Stimulated activated CD8-positive, alpha-beta memory T cell treated with anti-CD3 and anti-CD28 coated beads, Interleukin-12 subunit alpha, Interleukin-12 subunit beta, amount 100 ng/mL, for 4 hours (primary cell): ENCODE measurements around the gene MAGI2.

Source experiments
- DNase-seq: peaks from one replicate; pipeline ENCODE4 v3.0.0-alpha.2; 2020; ENCODE audit warnings: low read depth

The MAGI2 gene

DNA sequence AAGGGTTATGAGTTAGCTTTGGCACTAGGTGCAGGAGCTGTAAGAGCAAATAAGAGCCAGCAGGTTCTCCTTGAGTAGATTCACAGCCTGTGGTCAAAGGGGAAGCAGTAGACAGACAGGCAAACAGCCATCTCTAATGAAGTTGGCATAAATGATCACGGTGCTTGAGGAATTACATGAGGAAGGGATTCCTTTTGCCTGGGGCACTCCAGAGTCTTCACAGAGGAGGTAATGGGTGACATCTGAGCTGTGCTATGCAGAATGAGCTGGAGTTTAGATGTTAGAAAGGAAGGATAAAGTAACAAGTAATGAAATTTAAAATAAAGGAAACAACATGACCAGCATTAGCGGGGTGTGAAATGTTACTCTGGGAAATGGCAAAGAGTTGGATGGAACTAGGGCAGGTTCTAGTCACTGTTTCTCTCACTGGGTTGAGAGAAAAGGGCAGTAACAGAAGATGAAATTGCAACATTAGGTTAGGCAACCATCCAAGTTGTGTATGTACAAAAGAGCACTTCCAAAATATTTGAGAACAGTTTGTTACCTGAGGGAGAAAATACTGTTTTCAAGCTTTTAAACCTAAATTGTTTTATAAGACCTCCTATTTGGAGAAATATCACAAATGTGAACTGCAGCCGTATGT is 1041.1 kb downstream of the MAGI2 start:
- DNase-seq = no peak

DNA sequence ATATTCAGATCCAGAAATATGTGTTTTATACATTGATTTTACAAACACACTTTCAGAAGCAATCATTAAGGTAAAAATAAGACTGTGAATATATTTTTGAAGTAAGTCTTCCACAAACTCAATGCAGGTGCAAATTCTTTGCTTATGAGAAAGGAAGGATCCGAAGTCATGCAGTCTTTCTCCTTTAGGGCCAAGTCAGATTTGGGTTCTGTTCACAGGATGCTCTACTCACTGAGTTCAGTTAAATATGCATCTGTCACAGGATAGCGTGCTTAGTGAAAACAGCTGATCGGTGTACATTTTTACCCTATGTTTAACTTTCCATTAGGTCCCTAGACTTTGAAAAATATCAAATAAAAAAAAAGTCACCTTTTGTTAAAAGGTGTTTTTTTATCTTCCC is 1046.4 kb downstream of the MAGI2 start:
- DNase-seq = no peak

DNA sequence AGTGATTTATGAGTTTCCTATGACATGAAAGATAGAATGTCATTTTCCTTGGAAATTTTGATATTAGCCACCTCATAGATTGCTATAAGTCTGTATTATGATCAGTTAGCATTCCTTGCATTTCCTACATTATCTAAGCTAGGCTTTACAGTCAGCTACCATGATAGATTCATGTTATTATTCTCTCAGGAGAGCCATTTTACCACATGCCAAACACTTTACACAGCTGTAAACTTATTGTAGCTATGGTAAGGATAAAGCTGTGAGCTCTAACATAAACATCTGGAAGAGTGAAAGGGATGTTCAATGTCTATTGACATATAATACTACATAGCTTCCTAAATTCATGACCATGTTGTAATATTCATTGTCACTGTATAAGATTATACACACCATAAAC is 1046.9 kb downstream of the MAGI2 start:
- no peak for DNase-seq

GRCh38 chr7:78402096-78402495 is 1051.4 kb downstream of the MAGI2 start:
- DNase-seq = no peak

DNA sequence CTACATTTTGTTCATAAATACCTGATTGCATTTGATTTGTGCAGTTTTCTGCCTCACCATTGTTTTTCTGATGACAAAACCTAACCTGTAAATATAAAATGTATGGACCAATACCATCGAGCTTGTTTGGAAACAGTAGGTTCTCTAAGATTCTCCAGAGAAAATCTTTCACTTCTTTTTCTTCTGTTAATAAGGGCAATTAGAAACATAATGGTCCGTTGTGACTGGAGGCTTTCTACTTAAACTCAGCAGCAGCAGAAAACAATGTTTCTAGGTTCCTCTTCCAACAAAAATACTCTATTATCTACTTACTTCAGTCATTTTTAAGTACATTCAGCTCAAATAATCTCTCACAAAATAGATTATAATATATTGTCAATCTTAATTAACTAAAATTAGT is 1053.4 kb downstream of the MAGI2 start:
- DNase-seq = no peak

DNA sequence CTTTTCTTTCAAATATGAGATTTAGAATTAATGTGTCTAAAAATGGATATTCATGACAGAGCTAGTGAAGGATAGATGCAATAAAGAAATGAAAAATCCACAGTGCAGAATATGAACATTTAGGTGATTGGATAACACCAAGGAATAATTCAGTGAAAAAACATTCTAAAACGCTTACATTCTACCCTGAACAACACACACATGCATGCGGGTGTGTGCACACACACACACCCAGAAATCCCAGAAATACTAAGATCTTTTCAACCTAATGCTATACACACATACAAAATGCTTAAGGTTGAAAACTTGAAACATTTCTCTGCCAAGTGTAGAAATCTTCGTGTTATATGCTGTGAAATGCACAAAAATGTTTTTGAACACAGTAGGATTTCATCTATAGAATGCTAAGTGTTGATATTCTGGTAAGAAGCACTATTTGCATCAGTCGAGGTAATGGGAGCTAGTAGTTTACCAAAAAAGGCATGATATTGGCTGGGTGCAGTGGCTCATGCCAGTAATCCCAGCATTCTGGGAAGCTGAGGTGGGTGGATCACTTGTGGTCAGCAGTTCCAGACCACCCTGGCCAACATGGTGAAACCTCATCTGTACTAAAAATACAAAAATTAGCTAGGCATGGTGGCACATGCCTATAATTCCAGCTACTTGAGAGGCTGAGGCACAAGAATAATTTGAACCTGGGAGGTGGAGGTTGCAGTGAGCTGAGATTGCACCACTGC is 1054.3 kb downstream of the MAGI2 start:
- no peak for DNase-seq

- DNase-seq = no peak
Observed at GRCh38 chr7:78398576-78398975, 1054.9 kb downstream of the MAGI2 start.

DNA sequence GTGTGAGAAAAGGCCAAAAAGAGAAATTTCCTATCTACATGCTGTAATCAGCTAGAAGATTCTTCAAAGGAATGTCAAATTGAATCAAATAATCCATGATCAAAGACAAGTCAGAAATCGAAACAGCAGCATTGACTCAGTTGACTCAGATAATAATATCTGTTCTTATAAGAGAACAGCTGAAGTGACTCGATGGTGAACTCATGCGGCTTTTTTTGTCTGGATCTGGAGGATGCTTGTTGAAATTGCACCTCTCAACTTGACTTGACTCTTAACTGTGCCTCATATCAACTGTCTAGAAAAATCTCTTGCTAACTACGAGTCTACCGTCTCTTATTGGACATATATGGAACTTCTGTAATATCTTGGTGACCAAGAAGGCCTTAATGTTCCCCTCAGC is 1055.4 kb downstream of the MAGI2 start:
- DNase-seq = no peak

DNA sequence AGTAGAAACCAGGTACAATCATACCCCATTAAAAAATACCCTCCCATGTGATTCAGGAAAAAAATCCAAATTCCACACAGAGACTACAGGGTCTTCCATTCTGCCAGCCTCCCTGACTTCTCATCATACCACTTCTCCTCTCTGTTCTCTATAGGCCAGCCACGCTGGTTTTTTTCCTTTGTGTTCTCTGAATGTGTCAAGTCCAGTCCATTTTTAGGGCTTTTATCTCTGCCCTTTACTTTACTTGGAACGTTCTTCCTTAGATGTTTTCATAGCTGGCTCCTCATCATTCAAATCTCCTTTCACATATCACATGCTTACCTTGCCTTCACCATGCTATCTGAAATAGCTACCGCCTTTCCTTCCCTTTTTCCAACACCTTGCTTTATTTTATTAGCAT is 1057.3 kb downstream of the MAGI2 start:
- DNase-seq = no peak

GRCh38 chr7:78395298-78396036 is 1058.0 kb downstream of the MAGI2 start:
- DNase-seq = no peak

- DNase-seq = no peak
Observed at GRCh38 chr7:78389022-78389421, 1064.4 kb downstream of the MAGI2 start.

DNA sequence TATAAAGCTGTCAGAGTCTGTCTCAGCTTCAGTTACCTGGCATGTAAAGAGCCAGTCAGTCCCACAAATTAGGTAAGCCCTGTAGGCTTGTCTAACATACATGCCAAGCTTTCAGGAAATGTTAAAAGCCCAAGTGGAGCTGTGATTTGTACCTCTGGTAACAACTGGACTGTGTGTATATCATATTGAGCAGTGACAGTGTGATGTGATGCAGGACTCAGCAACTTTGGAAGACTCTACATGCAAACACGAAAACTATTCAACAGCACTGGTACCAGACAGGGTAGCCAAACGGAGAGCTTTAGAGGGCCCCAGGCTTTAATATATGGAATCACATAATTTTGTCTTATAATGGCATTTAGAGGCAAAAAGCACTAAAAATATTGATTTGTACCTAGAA is 1066.9 kb downstream of the MAGI2 start:
- DNase-seq = no peak

GRCh38 chr7:78383096-78383880 is 1070.2 kb downstream of the MAGI2 start:
- DNase-seq = no peak

GRCh38 chr7:78379148-78379547 is 1074.3 kb downstream of the MAGI2 start:
- DNase-seq = no peak

- DNase-seq = no peak
Observed at GRCh38 chr7:78377532-78377931, 1075.9 kb downstream of the MAGI2 start.

- DNase-seq = no peak
Observed at GRCh38 chr7:78370936-78371335, 1082.5 kb downstream of the MAGI2 start.

- DNase-seq = no peak
Observed at GRCh38 chr7:78368771-78369170, 1084.7 kb downstream of the MAGI2 start.

DNA sequence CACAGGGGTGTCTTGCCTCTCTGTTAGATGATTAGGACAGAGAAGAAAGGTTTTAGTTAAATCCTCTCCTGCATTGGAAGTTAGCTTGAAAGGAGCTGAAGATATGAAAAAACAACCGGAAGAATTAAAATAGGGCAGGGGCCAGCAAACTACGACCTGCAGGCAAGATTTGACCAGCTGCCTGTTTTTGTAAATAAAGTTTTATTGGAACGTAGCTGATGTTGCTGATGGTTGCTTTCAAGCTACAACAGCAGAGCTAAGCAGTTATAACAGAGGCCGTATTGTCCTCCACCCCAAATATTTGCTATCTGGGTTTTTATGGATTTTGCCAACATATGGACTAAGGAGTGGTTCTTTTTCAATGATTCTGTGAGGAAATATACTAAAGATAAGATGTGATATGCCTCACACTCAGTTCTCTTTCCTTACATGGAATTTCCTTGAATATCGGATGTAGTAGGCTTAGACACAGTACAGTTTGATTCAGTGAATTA is 1086.1 kb downstream of the MAGI2 start:
- no peak for DNase-seq

- no peak for DNase-seq
Observed at GRCh38 chr7:78363866-78364265, 1089.6 kb downstream of the MAGI2 start.

DNA sequence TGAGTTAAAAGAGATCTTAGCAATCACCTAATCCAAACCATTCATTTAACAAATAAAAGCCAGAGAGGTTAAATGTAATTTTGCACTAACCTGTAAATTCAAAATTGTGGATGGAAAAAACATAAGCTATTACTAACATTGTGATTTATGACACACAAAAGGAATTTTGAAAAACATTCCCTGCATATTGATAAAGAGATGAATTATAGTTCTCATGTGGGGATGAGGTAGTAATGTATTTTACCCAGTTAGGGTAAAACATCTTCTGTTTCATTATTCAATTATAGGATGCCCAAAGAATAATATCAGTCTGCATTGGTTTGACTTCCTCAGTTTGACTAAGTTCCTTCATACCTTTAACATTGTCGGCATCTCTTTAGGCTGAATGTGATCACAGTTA is 1093.6 kb downstream of the MAGI2 start:
- no peak for DNase-seq

DNA sequence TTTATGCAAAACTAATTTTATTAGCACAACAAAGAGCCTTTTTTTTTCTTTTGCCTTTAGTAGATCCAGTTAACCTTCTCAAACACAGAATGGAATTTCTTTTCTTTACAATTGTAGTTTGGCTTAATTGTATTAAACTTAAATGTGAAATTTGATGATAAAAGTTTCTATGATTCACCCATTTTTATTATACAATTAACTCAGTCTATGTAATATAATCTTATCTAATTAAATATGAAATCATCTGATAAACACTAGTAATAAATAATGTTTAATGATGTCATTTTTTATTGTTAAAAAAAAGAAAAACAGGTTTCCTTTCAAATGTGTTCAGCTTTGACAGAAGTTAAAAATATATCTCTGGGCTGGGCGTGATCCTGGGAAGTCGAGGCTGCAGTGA is 1095.8 kb downstream of the MAGI2 start:
- no peak for DNase-seq

- DNase-seq = no peak
Observed at GRCh38 chr7:78355834-78356233, 1097.6 kb downstream of the MAGI2 start.
